ENCODE measurements around the gene UBXN10. TPM values are rescaled to one million over a fixed set of nuclear protein-coding genes. Genes with fewer than 3 reads are reported as not detected.

Gene UBXN10
- polyA plus RNA-seq, 1 donor (not counting 4 experiments of a cell fraction or from before 2014, with no cell fraction given) = 0.05 TPM

GRCh38 chr1:20168564-20169491 is 17.1 kb upstream of the UBXN10 start:
- H3K9ac ChIP-seq (ENCODE audit: control insufficient read depth, extremely low read depth, insufficient read depth, low read length) = no peak overlapping the region
- no peak for FAIRE-seq
- dilution Hi-C loops (cut with MboI; ENCODE audit: extremely low pct_ligation_motif_present, low sequenced_read_pairs) = no loop called here
- no peak for DNase-seq (ENCODE audit: low read depth, low spot score)
- H3K79me2 ChIP-seq (ENCODE audit: control insufficient read depth, insufficient read depth, low read length) = no peaks in the 10 kb centered on the region
- H4K20me1 ChIP-seq (ENCODE audit: control insufficient read depth, extremely low read depth, insufficient read depth, low read length) = no peaks in the 10 kb centered on the region
- H3K27me3 ChIP-seq (ENCODE audit: control insufficient read depth, extremely low read depth, insufficient read depth, low read length) = no peaks in the 10 kb centered on the region
- TF ChIP-seq EZH2 (IDR thresholded peaks at IDR 0.05; ENCODE audit: low read length) = no peak
- TF ChIP-seq CTCF (optimal IDR thresholded peaks at IDR 0.05 in 1 of 3, IDR thresholded peaks at IDR 0.05 in 1 of 3, conservative IDR thresholded peaks at IDR 0.05 in 1 of 3; ENCODE audit: extremely low read depth in 1 of 3, insufficient read depth in 2 of 3, low read length in 3 of 3) = no peak
- no peak overlapping the region for H3K27ac ChIP-seq (ENCODE audit: control insufficient read depth, insufficient read depth, low read length)
- no peak overlapping the region for H2AFZ ChIP-seq (ENCODE audit: control insufficient read depth, low read length)
- no peaks in the 10 kb centered on the region for H3K9me1 ChIP-seq (ENCODE audit: control insufficient read depth, extremely low read depth, insufficient read depth, low read length)
- H3K4me2 ChIP-seq (ENCODE audit: control insufficient read depth, extremely low read depth, insufficient read depth, low read depth, low read length) = no peak overlapping the region
- H3K4me3 ChIP-seq (ENCODE audit: control insufficient read depth in 2 of 3, extremely low read depth in 1 of 3, insufficient read depth in 2 of 3, low read depth in 1 of 3, low read length in 3 of 3) = no peak overlapping the region
- H3K36me3 ChIP-seq (ENCODE audit: control insufficient read depth in 2 of 2, extremely low read depth in 1 of 2, insufficient read depth in 2 of 2, low read length in 2 of 2) = no peaks in the 10 kb centered on the region
- H3K4me1 ChIP-seq (ENCODE audit: control insufficient read depth, extremely low read depth, insufficient read depth, low read length) = peaks cover 26% of the 10 kb centered on the region
- H3K9me3 ChIP-seq (ENCODE audit: control insufficient read depth, low read depth, low read length) = peaks cover 2% of the 10 kb centered on the region

GRCh38 chr1:20169932-20170331 is 16.0 kb upstream of the UBXN10 start:
- Histone ChIP-seq H2AFZ (ENCODE audit: control insufficient read depth, low read length) (no peak overlapping the region), H3K9me3 (ENCODE audit: control insufficient read depth, low read depth, low read length) (peaks cover 2% of the 10 kb centered on the region), H3K4me2 (ENCODE audit: control insufficient read depth, extremely low read depth, insufficient read depth, low read depth, low read length) (no peak overlapping the region), H3K36me3 (ENCODE audit: control insufficient read depth in 2 of 2, extremely low read depth in 1 of 2, insufficient read depth in 2 of 2, low read length in 2 of 2) (no peaks in the 10 kb centered on the region), H3K27ac (ENCODE audit: control insufficient read depth, insufficient read depth, low read length) (no peak overlapping the region), H3K79me2 (ENCODE audit: control insufficient read depth, insufficient read depth, low read length) (no peaks in the 10 kb centered on the region), H3K27me3 (ENCODE audit: control insufficient read depth, extremely low read depth, insufficient read depth, low read length) (no peaks in the 10 kb centered on the region), H3K9me1 (ENCODE audit: control insufficient read depth, extremely low read depth, insufficient read depth, low read length) (no peaks in the 10 kb centered on the region), H3K4me3 (ENCODE audit: control insufficient read depth in 2 of 3, extremely low read depth in 1 of 3, insufficient read depth in 2 of 3, low read depth in 1 of 3, low read length in 3 of 3) (no peak overlapping the region), H3K9ac (ENCODE audit: control insufficient read depth, extremely low read depth, insufficient read depth, low read length) (no peak overlapping the region), H3K4me1 (ENCODE audit: control insufficient read depth, extremely low read depth, insufficient read depth, low read length) (peaks cover 26% of the 10 kb centered on the region), H4K20me1 (ENCODE audit: control insufficient read depth, extremely low read depth, insufficient read depth, low read length) (no peaks in the 10 kb centered on the region)
- no peak for FAIRE-seq
- dilution Hi-C loops (cut with MboI; ENCODE audit: extremely low pct_ligation_motif_present, low sequenced_read_pairs) = no loop called here
- no peak for DNase-seq (ENCODE audit: low read depth, low spot score)
- TF ChIP-seq EZH2 (IDR thresholded peaks at IDR 0.05; ENCODE audit: low read length) (no peak), CTCF (optimal IDR thresholded peaks at IDR 0.05 in 1 of 3, IDR thresholded peaks at IDR 0.05 in 1 of 3, conservative IDR thresholded peaks at IDR 0.05 in 1 of 3; ENCODE audit: extremely low read depth in 1 of 3, insufficient read depth in 2 of 3, low read length in 3 of 3) (no peak)
